Testis (tissue), 2 donors: ENCODE measurements around the gene GPR176.

ENCODE experiments used
- POLR2A ChIP-seq: fragments of 450-650 bp; IDR thresholded peaks from one replicate; pipeline ENCODE4 v1.6.1; 2017; ENCODE audit warnings: antibody characterized with exemption, mild to moderate bottlenecking, moderate library complexity
- TF ChIP-seq, protein P1 (sequence below), 3 experiments: fragments of 450-650 bp in 2 of 3; fragments of 200-600 bp in 1 of 3; sonication (generic) in 1 of 3; IDR thresholded peaks; one replicate each; pipeline ENCODE4 v1.5.1; 2016 to 2019; ENCODE audit warnings: antibody characterized with exemption in 3 of 3, mild to moderate bottlenecking in 2 of 3, moderate library complexity in 1 of 3

DNA sequence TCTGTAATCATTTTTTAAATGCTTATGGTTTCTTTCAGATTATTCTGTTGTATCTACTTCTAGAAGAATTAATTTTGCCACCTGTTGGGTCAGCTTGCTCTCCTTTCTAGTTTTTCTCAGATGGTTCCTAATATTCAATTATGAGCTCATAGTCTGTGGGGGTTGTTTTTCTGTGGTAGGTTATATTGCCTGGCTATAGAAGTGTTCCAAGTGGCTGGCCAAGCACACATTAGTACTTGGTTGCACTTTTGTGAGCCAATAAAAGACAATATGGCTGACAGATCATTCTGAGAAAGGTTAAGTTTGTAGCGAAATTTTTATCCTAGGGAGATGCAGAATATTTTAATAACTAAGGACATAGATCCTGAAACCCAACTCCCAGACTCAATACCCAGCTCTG, 105.6 kb downstream of the GPR176 start:
- no peak for TF ChIP-seq POLR2A
- TF ChIP-seq, protein P1, sequence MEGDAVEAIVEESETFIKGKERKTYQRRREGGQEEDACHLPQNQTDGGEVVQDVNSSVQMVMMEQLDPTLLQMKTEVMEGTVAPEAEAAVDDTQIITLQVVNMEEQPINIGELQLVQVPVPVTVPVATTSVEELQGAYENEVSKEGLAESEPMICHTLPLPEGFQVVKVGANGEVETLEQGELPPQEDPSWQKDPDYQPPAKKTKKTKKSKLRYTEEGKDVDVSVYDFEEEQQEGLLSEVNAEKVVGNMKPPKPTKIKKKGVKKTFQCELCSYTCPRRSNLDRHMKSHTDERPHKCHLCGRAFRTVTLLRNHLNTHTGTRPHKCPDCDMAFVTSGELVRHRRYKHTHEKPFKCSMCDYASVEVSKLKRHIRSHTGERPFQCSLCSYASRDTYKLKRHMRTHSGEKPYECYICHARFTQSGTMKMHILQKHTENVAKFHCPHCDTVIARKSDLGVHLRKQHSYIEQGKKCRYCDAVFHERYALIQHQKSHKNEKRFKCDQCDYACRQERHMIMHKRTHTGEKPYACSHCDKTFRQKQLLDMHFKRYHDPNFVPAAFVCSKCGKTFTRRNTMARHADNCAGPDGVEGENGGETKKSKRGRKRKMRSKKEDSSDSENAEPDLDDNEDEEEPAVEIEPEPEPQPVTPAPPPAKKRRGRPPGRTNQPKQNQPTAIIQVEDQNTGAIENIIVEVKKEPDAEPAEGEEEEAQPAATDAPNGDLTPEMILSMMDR (IDR thresholded peaks at IDR 0.05), result no peak
